Eye (tissue), 1 donor: Measurements from ENCODE around the gene CMTM4.
A peak's percentile ranks its signal among the peaks of the same experiment; 100 is the strongest.
"Not testable (repeated sequence)": the region's sequence is repeated elsewhere in the genome, so short reads cannot be mapped to it uniquely, and the experiment has no call there.

Source experiments
- DNase-seq: peaks from one replicate; pipeline ENCODE4 v3.0.0-alpha.2; 2015

The CMTM4 gene

GRCh38 chr16:66611911-66612310 is 84.6 kb downstream of the CMTM4 start:
- DNase-seq = not testable (repeated sequence)

GRCh38 chr16:66610111-66610820 is 86.3 kb downstream of the CMTM4 start:
- DNase-seq = no peak

- no peak for DNase-seq
These were observed 87.4 kb downstream of the CMTM4 start for GRCh38 chr16:66609139-66609510.

- DNase-seq = peak; percentile 92
These were observed 88.1 kb downstream of the CMTM4 start for GRCh38 chr16:66608241-66609138.

- DNase-seq = no peak
These were observed 90.4 kb downstream of the CMTM4 start for GRCh38 chr16:66605979-66606751.

- DNase-seq = peak; percentile 71
These were observed 91.2 kb downstream of the CMTM4 start for GRCh38 chr16:66605177-66605978.

- DNase-seq = peak; percentile 91
These were observed 92.0 kb downstream of the CMTM4 start, which contains the start of gene CMTM3 for GRCh38 chr16:66604376-66605176. TSS of gene CMTM3 (plus strand) at chr16:66604704. CDS start at chr16:66604806, 102 bp downstream.

GRCh38 chr16:66603537-66604375 is 92.8 kb downstream of the CMTM4 start:
- DNase-seq = peak; percentile 92

GRCh38 chr16:66601471-66601870 is 95.1 kb downstream of the CMTM4 start:
- DNase-seq = no peak

GRCh38 chr16:66600477-66600876 is 96.1 kb downstream of the CMTM4 start:
- no peak for DNase-seq

- DNase-seq = no peak
These were observed 96.8 kb downstream of the CMTM4 start for GRCh38 chr16:66599726-66600125.

GRCh38 chr16:66598111-66598510 is 98.4 kb downstream of the CMTM4 start:
- DNase-seq = no peak

- no peak for DNase-seq
These were observed 99.3 kb downstream of the CMTM4 start for GRCh38 chr16:66596986-66597848.

- not testable (repeated sequence) for DNase-seq
These were observed 100.0 kb downstream of the CMTM4 start for GRCh38 chr16:66596559-66596958.

GRCh38 chr16:66594739-66595138 is 101.8 kb downstream of the CMTM4 start:
- no peak for DNase-seq

GRCh38 chr16:66592814-66593213 is 103.7 kb downstream of the CMTM4 start:
- DNase-seq = no peak

- DNase-seq = no peak
These were observed 104.3 kb downstream of the CMTM4 start for GRCh38 chr16:66592241-66592640.

- DNase-seq = no peak
These were observed 105.5 kb downstream of the CMTM4 start for GRCh38 chr16:66591018-66591417.

- no peak for DNase-seq
These were observed 106.2 kb downstream of the CMTM4 start for GRCh38 chr16:66590322-66590721.
